H9 (cell line): Measurements from ENCODE around the gene NPRL2. TPM values are rescaled to one million over a fixed set of nuclear protein-coding genes. Genes with fewer than 3 reads are reported as not detected.

Experiments used
- DNase-seq: peaks from one replicate; pipeline ENCODE4 v3.0.0-alpha.2; 2017
- H2AFZ ChIP-seq: one replicate; pipeline ENCODE4 v1.6.1; 2013; ENCODE audit warnings: mild to moderate bottlenecking, low read length, control low read depth, moderate library complexity
- H2AK5ac ChIP-seq: 2 replicates; pipeline ENCODE4 v1.6.1; 2013; ENCODE audit warnings: low read length, control low read depth, mixed read lengths; ENCODE audit not compliant: insufficient read length
- H2BK120ac ChIP-seq: one replicate; pipeline ENCODE4 v1.6.1; 2013; ENCODE audit warnings: low read depth, mild to moderate bottlenecking, low read length, control low read depth, inconsistent platforms; ENCODE audit not compliant: poor library complexity, severe bottlenecking
- H2BK12ac ChIP-seq: 2 replicates; pipeline ENCODE4 v1.6.1; 2013; ENCODE audit warnings: low read length, control low read depth, mixed read lengths, low read depth; ENCODE audit not compliant: insufficient read length
- H2BK15ac ChIP-seq: 2 replicates; pipeline ENCODE4 v1.6.1; 2013; ENCODE audit warnings: low read depth, low read length, control low read depth
- H2BK20ac ChIP-seq: one replicate; pipeline ENCODE4 v1.6.1; 2013; ENCODE audit warnings: low read depth, mild to moderate bottlenecking, low read length, control low read depth, inconsistent platforms; ENCODE audit not compliant: poor library complexity, severe bottlenecking
- H2BK5ac ChIP-seq: 2 replicates; pipeline ENCODE4 v1.6.1; 2013; ENCODE audit warnings: low read length, control low read depth, mixed read lengths; ENCODE audit not compliant: insufficient read length
- H3K14ac ChIP-seq: 2 replicates; pipeline ENCODE4 v1.6.1; 2013; ENCODE audit warnings: low read length, control low read depth; ENCODE audit not compliant: insufficient read depth
- H3K18ac ChIP-seq: 2 replicates; pipeline ENCODE4 v1.6.1; 2013; ENCODE audit warnings: low read depth, mild to moderate bottlenecking, mixed read lengths, low read length, control low read depth; ENCODE audit not compliant: insufficient read length
- H3K23ac ChIP-seq: 2 replicates; pipeline ENCODE4 v1.6.1; 2013; ENCODE audit warnings: low read length, control low read depth, mixed read lengths, low read depth; ENCODE audit not compliant: insufficient read length
- H3K23me2 ChIP-seq: 2 replicates; pipeline ENCODE4 v1.6.1; 2013; ENCODE audit warnings: low read depth, mild to moderate bottlenecking, mixed read lengths, low read length, control low read depth; ENCODE audit not compliant: insufficient read length, poor library complexity, severe bottlenecking
- H3K27ac ChIP-seq: 2 replicates; pipeline ENCODE4 v1.5.1; 2013; ENCODE audit warnings: low read length, control low read depth, mixed read lengths, low read depth; ENCODE audit not compliant: insufficient read length
- H3K27me3 ChIP-seq: 2 replicates; pipeline ENCODE4 v1.6.1; 2013; ENCODE audit warnings: low read length, control low read depth, inconsistent platforms; ENCODE audit not compliant: insufficient read depth
- H3K4ac ChIP-seq: 2 replicates; pipeline ENCODE4 v1.6.1; 2013; ENCODE audit warnings: low read depth, mild to moderate bottlenecking, control low read depth, inconsistent platforms, low read length, moderate library complexity
- H3K4me1 ChIP-seq: 2 replicates; pipeline ENCODE4 v1.6.1; 2013; ENCODE audit warnings: low read length, control low read depth, inconsistent platforms; ENCODE audit not compliant: insufficient read depth
- H3K4me2 ChIP-seq: 2 replicates; pipeline ENCODE4 v1.6.1; 2013; ENCODE audit warnings: low read length, control low read depth, mixed read lengths; ENCODE audit not compliant: insufficient read length, insufficient read depth
- H3K56ac ChIP-seq: 2 replicates; pipeline ENCODE4 v1.6.1; 2013; ENCODE audit warnings: low read depth, mild to moderate bottlenecking, mixed read lengths, low read length, control low read depth; ENCODE audit not compliant: insufficient read length
- H3K79me1 ChIP-seq: 2 replicates; pipeline ENCODE4 v1.6.1; 2013; ENCODE audit warnings: low read depth, mild to moderate bottlenecking, moderate library complexity, low read length, control low read depth, inconsistent platforms; ENCODE audit not compliant: insufficient read depth, poor library complexity, severe bottlenecking
- H3K79me2 ChIP-seq: 2 replicates; pipeline ENCODE4 v1.6.1; 2013; ENCODE audit warnings: low read length, control low read depth, inconsistent platforms; ENCODE audit not compliant: insufficient read depth
- H3K9ac ChIP-seq: 2 replicates; pipeline ENCODE4 v1.6.1; 2013; ENCODE audit warnings: low read length, control low read depth, mixed read lengths; ENCODE audit not compliant: insufficient read length; ENCODE audit errors: extremely low read depth
- H3K9me3 ChIP-seq: one replicate; pipeline ENCODE4 v1.6.1; 2013; ENCODE audit warnings: low read depth, low read length, inconsistent platforms; ENCODE audit not compliant: control insufficient read depth
- H3T11ph ChIP-seq: one replicate; pipeline ENCODE4 v1.6.1; 2013; ENCODE audit warnings: mild to moderate bottlenecking, low read length, control low read depth, inconsistent platforms
- H4K20me1 ChIP-seq: one replicate; pipeline ENCODE4 v1.6.1; 2013; ENCODE audit not compliant: control insufficient read depth, insufficient read length, insufficient read depth
- H4K5ac ChIP-seq: 2 replicates; pipeline ENCODE4 v1.6.1; 2013; ENCODE audit warnings: low read depth, mild to moderate bottlenecking, mixed read lengths, low read length, control low read depth; ENCODE audit not compliant: insufficient read length
- H4K8ac ChIP-seq: replicated peaks from 2 replicates; pipeline ENCODE4 v1.6.1; 2013; ENCODE audit warnings: low read length, control low read depth, mixed read lengths, low read depth; ENCODE audit not compliant: insufficient read length
- H4K91ac ChIP-seq: 2 replicates; pipeline ENCODE4 v1.6.1; 2013; ENCODE audit warnings: low read depth, mild to moderate bottlenecking, moderate library complexity, mixed read lengths, low read length, control low read depth; ENCODE audit not compliant: insufficient read length
- H3K27ac Mint-ChIP-seq, 3 experiments: 2 replicates in 2 of 3; 3 replicates in 1 of 3; pipeline ENCODE4 v1.8.0; 2020 to 2021; ENCODE audit warnings: mixed read lengths in 3 of 3, mild to moderate bottlenecking in 1 of 3, moderate library complexity in 1 of 3
- H3K27me3 Mint-ChIP-seq: 2 replicates; pipeline ENCODE4 v1.8.0; 2021; ENCODE audit warnings: low read depth, mild to moderate bottlenecking, moderate library complexity, mixed read lengths
- H3K36me3 Mint-ChIP-seq, 3 experiments: 2 replicates in 2 of 3; 3 replicates in 1 of 3; pipeline ENCODE4 v1.8.0; 2020 to 2021; ENCODE audit warnings: low read depth in 3 of 3, mixed read lengths in 3 of 3; ENCODE audit not compliant: insufficient read depth in 1 of 3
- H3K4me1 Mint-ChIP-seq, 2 experiments: 2 replicates each; pipeline ENCODE4 v1.8.0; 2020; ENCODE audit warnings: mixed read lengths in 2 of 2
- H3K4me3 Mint-ChIP-seq, 2 experiments: 2 replicates in 1 of 2; 3 replicates in 1 of 2; pipeline ENCODE4 v1.8.0; 2020 to 2021; ENCODE audit warnings: mild to moderate bottlenecking in 2 of 2, mixed read lengths in 2 of 2, moderate library complexity in 1 of 2
- H3K9me3 Mint-ChIP-seq, 2 experiments: 2 replicates in 1 of 2; 3 replicates in 1 of 2; pipeline ENCODE4 v1.8.0; 2020; ENCODE audit warnings: mild to moderate bottlenecking in 2 of 2, mixed read lengths in 2 of 2, moderate library complexity in 1 of 2
- CTCF ChIP-seq: fragments of 200-600 bp; sonication (generic); conservative IDR thresholded peaks from 3 replicates; pipeline ENCODE4 v1.8.0; 2021; ENCODE audit warnings: antibody characterized with exemption, mild to moderate bottlenecking
- WGBS: extraction: QIAGEN DNeasy Blood & Tissue Kit; methylation state at CpG from one replicate; pipeline ENCODE4 v1.1.7; 2013; ENCODE audit warnings: missing lambda C conversion rate, low lambda C conversion rate, mixed read lengths; ENCODE audit not compliant: insufficient read length; ENCODE audit errors: extremely low coverage; 5-methylcytosine and 5-hydroxymethylcytosine counted together
- total RNA-seq: library from RNA; stranded (reverse); gene quantifications from 2 replicates; pipeline ENCODE4 v1.2.1, GENCODE V29; 2021

The NPRL2 gene
- total RNA-seq, 1 experiment from 2014 or later, result 23.4 TPM

- H3K9ac ChIP-seq, result peak overlapping the region; percentile 54
- Mint-ChIP-seq H3K27ac (peak overlapping the region; percentile 22 to 99 (median 97); a peak in 5 of 7 replicates), H3K36me3 (peaks cover 0 to 23% (median 22%) of the 10 kb centered on the region in 3 experiments), H3K9me3 (no peaks in the 10 kb centered on the region; a peak in 1 of 5 replicates), H3K4me3 (peak overlapping the region; percentile 87 to 92), H3K4me1 (peaks cover 29 to 44% of the 10 kb centered on the region in 2 experiments), H3K27me3 (peaks cover 36% of the 10 kb centered on the region)
- no peak overlapping the region for H2AK5ac ChIP-seq
- H3T11ph ChIP-seq, result no peak overlapping the region
- H2AFZ ChIP-seq, result no peak overlapping the region
- H3K23ac ChIP-seq, result no peak overlapping the region
- H3K27ac ChIP-seq, result no peak overlapping the region
- no peaks in the 10 kb centered on the region for H3K9me3 ChIP-seq
- H2BK5ac ChIP-seq, result no peak overlapping the region
- H4K5ac ChIP-seq, result no peak overlapping the region
- no peak overlapping the region for H3K4ac ChIP-seq
- peak overlapping the region; percentile 88 for H3K14ac ChIP-seq
- H3K79me1 ChIP-seq, result no peaks in the 10 kb centered on the region
- H4K91ac ChIP-seq, result no peak overlapping the region
- H3K4me2 ChIP-seq, result peak overlapping the region; percentile 69
- H3K18ac ChIP-seq, result peak overlapping the region; percentile 28
- H2BK120ac ChIP-seq, result no peak overlapping the region
- TF ChIP-seq CTCF, result no peak
- no peaks in the 10 kb centered on the region; the same call in 1 of the 2 replicates for H3K4me1 ChIP-seq
- H2BK20ac ChIP-seq, result no peak overlapping the region
- H4K20me1 ChIP-seq, result no peaks in the 10 kb centered on the region
- H3K79me2 ChIP-seq, result peaks cover 5% of the 10 kb centered on the region; the same call in 1 of the 2 replicates
- no peak overlapping the region for H2BK12ac ChIP-seq
- H3K56ac ChIP-seq, result no peak overlapping the region
- no CpG with 5 or more reads among the region's 31 CpGs for WGBS
- H2BK15ac ChIP-seq, result no peak overlapping the region
- H3K23me2 ChIP-seq, result peaks cover 24% of the 10 kb centered on the region
- H4K8ac ChIP-seq, result no peak overlapping the region
- no peak for DNase-seq
- peaks cover 13% of the 10 kb centered on the region; the same call in 1 of the 2 replicates for H3K27me3 ChIP-seq
These were observed 14.0 kb downstream of the NPRL2 start for GRCh38 chr3:50336452-50337174.
